ENCODE data around the gene MGAT5. TPM values are rescaled to one million over a fixed set of nuclear protein-coding genes. Genes with fewer than 3 reads are reported as not detected.

The MGAT5 gene
- total and polyA plus RNA-seq, 8 donors, result 2.9 to 36.9 (median 19.6) TPM

DNA sequence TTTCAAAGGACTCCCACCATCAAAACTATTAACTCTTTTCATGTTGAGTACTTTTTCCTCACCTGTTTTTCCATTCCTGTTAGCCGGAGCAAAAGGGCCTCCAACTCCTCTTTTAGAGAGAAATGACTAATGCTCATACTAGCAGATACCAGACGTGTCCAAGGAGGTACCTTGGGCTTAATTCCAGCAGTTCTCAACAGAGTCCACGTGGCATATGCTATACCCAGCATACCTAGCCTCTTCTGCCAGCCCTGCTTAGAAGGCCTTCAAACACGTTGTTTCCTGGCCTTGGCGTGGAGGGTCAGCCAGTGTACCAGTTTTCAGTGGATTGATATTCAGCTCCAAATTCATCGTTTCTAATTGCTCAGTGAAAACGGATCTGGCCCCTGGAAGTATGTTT is 123.9 kb downstream of the MGAT5 start:
- Histone ChIP-seq H3K9me3 (no peaks in the 10 kb centered on the region), H3K4me3 (no peak overlapping the region), H3K4me1 (no peaks in the 10 kb centered on the region), H3K27ac (no peak overlapping the region), H3K36me3 (no peaks in the 10 kb centered on the region), H3K27me3 (no peaks in the 10 kb centered on the region)
- intact Hi-C loops (cut with DNase I), result loop anchor here in 2 of 3 donors (5.0 to 10.0 kb wide), 2 partner anchors 75 to 77 kb away; no protein-coding TSS in a partner anchor
- no peak for ATAC-seq
- WGBS, 2 donors, result 79 to 86% methylated on average over 7 of the region's 7 CpGs
- no peak for DNase-seq
- no peak for FAIRE-seq
- TF ChIP-seq CTCF (IDR thresholded peaks at IDR 0.05), result no peak

- no peaks in the 10 kb centered on the region for H3K36me3 ChIP-seq
- no peak overlapping the region for H3K4me3 ChIP-seq
- DNase-seq, result no peak
- no peak for TF ChIP-seq CTCF (IDR thresholded peaks at IDR 0.05)
- no peak for FAIRE-seq
- WGBS, 2 donors, result 79 to 89% methylated on average over 6 of the region's 6 CpGs
- H3K4me1 ChIP-seq, result no peaks in the 10 kb centered on the region
- ATAC-seq, result no peak
- no peaks in the 10 kb centered on the region for H3K27me3 ChIP-seq
- no peaks in the 10 kb centered on the region for H3K9me3 ChIP-seq
- no peak overlapping the region for H3K27ac ChIP-seq
- intact Hi-C loops (cut with DNase I), result loop anchor here in 2 of 3 donors (5.0 to 10.0 kb wide), 2 partner anchors 73 to 76 kb away; no protein-coding TSS in a partner anchor
These were observed 125.4 kb downstream of the MGAT5 start for GRCh38 chr2:134379293-134379692.

DNA sequence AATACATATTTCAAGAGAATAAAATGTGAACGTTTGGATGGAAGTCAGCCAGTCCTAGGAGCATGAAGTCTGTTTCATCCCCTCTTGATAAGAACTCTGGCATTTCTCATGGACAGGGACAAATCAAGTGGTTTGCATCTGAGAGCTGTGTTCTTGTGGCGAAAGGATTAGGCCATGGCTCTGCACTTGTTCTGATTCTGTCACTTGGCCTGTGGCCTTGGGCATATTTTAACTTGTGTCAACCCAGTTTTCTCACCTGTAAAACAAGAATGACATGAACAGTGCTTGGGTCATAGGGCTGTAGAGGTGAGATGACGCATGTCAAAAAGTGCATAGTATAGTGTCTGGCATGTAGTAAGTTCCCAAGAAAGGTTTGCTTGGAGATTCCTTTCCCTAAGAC is 125.8 kb downstream of the MGAT5 start:
- no peaks in the 10 kb centered on the region for H3K27me3 ChIP-seq
- FAIRE-seq, result no peak

DNA sequence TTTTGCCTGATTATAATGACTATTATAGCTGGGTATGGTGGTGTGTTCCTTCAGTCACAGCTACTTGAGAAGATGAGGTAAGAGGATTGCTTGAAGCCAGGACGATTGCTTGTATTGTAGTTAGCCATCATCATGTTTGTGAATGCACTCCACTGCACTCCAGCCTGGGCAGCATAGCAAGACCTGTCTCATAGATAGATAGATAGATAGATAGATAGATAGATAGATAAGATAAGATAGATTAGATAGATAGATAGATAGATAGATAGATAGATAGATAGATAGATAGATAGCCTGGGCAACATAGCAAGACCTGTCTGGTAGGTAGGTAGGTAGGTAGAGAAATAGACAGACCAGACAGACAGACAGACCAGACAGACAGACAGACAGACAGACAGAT is 127.3 kb downstream of the MGAT5 start:
- H3K27ac ChIP-seq, result no peak overlapping the region
- no peaks in the 10 kb centered on the region for H3K9me3 ChIP-seq
- no peaks in the 10 kb centered on the region for H3K4me1 ChIP-seq
- no peaks in the 10 kb centered on the region for H3K36me3 ChIP-seq
- no peak for TF ChIP-seq CTCF (IDR thresholded peaks at IDR 0.05)
- DNase-seq (no peak), ATAC-seq (no peak), FAIRE-seq (no peak)
- H3K4me3 ChIP-seq, result no peak overlapping the region
- intact Hi-C loops (cut with DNase I), result no loop called here
- 81 to 84% methylated on average over 1 of the region's 1 CpG for WGBS, 2 donors
- H3K27me3 ChIP-seq, result no peaks in the 10 kb centered on the region

More for the DNA sequence above, 125.8 kb downstream of the MGAT5 start:
- ATAC-seq (no peak), DNase-seq (peak in 1 of 6 donors; percentile 22)
- Histone ChIP-seq H3K4me3 (no peak overlapping the region), H3K9me3 (no peaks in the 10 kb centered on the region), H3K36me3 (no peaks in the 10 kb centered on the region), H3K4me1 (no peaks in the 10 kb centered on the region), H3K27ac (no peak overlapping the region)
- no peak for TF ChIP-seq CTCF (IDR thresholded peaks at IDR 0.05)
- 72 to 75% methylated on average over 3 of the region's 3 CpGs for WGBS, 2 donors
- intact Hi-C loops (cut with DNase I), result loop anchor here in 2 of 3 donors (5.0 to 10.0 kb wide), 2 partner anchors 73 to 75 kb away; no protein-coding TSS in a partner anchor

DNA sequence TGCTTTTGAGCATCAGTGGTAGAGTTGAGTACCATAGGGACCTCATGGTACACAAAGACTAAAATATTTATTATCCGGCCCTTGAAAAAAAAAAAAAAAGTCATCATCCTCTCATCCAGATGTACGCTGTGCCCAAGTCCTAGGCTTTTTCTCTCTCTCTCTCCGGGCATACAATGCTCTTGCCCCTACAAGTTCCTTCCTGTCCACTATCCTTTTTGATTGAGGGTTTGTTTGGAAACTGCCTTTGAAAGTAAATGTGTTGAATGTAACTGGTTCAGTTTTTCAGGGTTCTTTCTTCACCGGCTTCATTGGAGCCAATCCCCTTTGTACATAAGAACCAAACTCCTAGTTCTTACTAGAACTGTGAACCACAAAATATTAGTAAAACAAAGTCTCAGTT is 130.3 kb downstream of the MGAT5 start:
- H3K27me3 ChIP-seq, result no peaks in the 10 kb centered on the region

More for the DNA sequence above, 130.3 kb downstream of the MGAT5 start:
- H3K4me1 ChIP-seq, result no peaks in the 10 kb centered on the region
- no peaks in the 10 kb centered on the region for H3K36me3 ChIP-seq
- TF ChIP-seq CTCF (IDR thresholded peaks at IDR 0.05), result no peak
- no peak overlapping the region for H3K27ac ChIP-seq
- ATAC-seq (no peak), DNase-seq (no peak), FAIRE-seq (no peak)
- H3K4me3 ChIP-seq, result no peak overlapping the region
- no peaks in the 10 kb centered on the region for H3K9me3 ChIP-seq
- WGBS, 2 donors, result 95 to 97% methylated on average over 4 of the region's 4 CpGs
- intact Hi-C loops (cut with DNase I), result no loop called here

All from pancreas (tissue), 10 donors.